Measurements from ENCODE around the gene MCTP1. TPM values are rescaled to one million over a fixed set of nuclear protein-coding genes. Genes with fewer than 3 reads are reported as not detected.
A peak's percentile ranks its signal among the peaks of the same experiment; 100 is the strongest.
"Not testable (repeated sequence)": the region's sequence is repeated elsewhere in the genome, so short reads cannot be mapped to it uniquely, and the experiment has no call there.

MCTP1 gene
- total RNA-seq, 1 experiment from 2014 or later: 2.5 TPM

DNA sequence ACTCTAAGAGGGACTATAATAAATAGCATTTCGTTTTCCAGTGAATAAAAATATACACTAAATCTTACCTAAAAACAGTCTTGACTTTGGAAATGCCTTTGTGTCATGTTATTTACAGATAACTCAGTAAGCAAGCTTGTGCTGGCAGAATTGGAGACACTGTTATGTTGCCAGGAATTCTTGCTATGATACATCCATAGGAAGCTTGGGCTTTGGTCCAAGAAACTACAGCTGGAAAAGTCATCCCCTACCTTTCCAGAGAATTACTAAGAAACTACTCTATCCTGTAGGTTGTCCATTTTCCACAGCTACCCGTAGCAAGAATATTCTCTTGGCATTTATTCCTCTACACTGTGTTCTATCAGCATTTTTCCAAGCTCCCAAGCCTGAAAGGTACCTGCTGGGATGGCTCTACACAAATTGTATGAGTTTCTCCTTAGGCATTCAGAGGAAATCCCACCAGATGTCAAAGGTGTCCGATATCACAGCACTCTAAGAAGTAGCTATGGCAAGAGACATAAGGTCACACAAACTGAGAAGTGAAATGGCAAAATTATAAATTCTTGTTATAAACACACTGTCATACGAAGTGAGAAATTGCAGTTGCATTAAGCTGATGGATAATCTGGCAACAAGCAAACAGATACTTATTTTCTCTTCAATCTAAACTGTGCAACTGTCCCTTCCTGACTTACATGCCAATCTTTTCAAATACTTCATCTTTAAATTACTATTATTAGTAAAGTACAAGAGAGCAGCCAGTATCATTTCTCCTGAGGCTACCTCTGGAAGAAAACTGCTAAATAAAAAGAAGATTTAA is 68.5 kb downstream of the MCTP1 start:
- Mint-ChIP-seq H3K36me3 (ENCODE audit: insufficient read depth in 1 of 3, low read depth in 3 of 3) (peaks cover 0 to 14% (median 7%) of the 10 kb centered on the region in 3 experiments; a peak in 5 of 7 replicates), H3K4me3 (no peak overlapping the region), H3K27ac (no peak overlapping the region), H3K9me3 (peaks cover 7 to 11% of the 10 kb centered on the region in 2 experiments), H3K4me1 (peaks cover 11 to 18% of the 10 kb centered on the region in 2 experiments), H3K27me3 (ENCODE audit: low read depth) (0 out of 2 replicates have a peak, but pooled peaks cover 1% of the 10 kb centered on the region)
- Histone ChIP-seq H3T11ph (ENCODE audit: low read length) (no peak overlapping the region), H2AK5ac (ENCODE audit: insufficient read length, low read length) (no peak overlapping the region), H4K8ac (replicated peaks; ENCODE audit: insufficient read length, low read depth, low read length) (no peak overlapping the region), H3K4me1 (ENCODE audit: insufficient read depth, low read length) (peaks cover 2% of the 10 kb centered on the region; the same call in 1 of the 2 replicates), H3K79me2 (ENCODE audit: insufficient read depth, low read length) (no peaks in the 10 kb centered on the region), H3K56ac (ENCODE audit: insufficient read length, low read depth, low read length) (no peak overlapping the region), H3K9ac (ENCODE audit: extremely low read depth, insufficient read length, low read length) (no peak overlapping the region), H2BK12ac (ENCODE audit: insufficient read length, low read depth, low read length) (no peak overlapping the region), H4K20me1 (ENCODE audit: control insufficient read depth, insufficient read depth, insufficient read length) (no peaks in the 10 kb centered on the region), H3K27me3 (ENCODE audit: insufficient read depth, low read length) (no peaks in the 10 kb centered on the region), H3K4me2 (ENCODE audit: insufficient read depth, insufficient read length, low read length) (no peak overlapping the region), H4K5ac (ENCODE audit: insufficient read length, low read depth, low read length) (no peak overlapping the region), H3K9me3 (ENCODE audit: control insufficient read depth, low read depth, low read length) (no peaks in the 10 kb centered on the region), H2BK15ac (ENCODE audit: low read depth, low read length) (no peak overlapping the region), H2AFZ (ENCODE audit: low read length) (no peak overlapping the region), H3K23me2 (ENCODE audit: insufficient read length, low read depth, low read length, poor library complexity, severe bottlenecking) (no peaks in the 10 kb centered on the region), H3K27ac (ENCODE audit: insufficient read length, low read depth, low read length) (no peak overlapping the region), H3K18ac (ENCODE audit: insufficient read length, low read depth, low read length) (no peak overlapping the region), H3K23ac (ENCODE audit: insufficient read length, low read depth, low read length) (no peak overlapping the region), H3K14ac (ENCODE audit: insufficient read depth, low read length) (no peak overlapping the region), H4K91ac (ENCODE audit: insufficient read length, low read depth, low read length) (no peak overlapping the region), H3K4ac (ENCODE audit: low read depth, low read length) (no peak overlapping the region), H2BK120ac (ENCODE audit: low read depth, low read length, poor library complexity, severe bottlenecking) (no peak overlapping the region), H2BK20ac (ENCODE audit: low read depth, low read length, poor library complexity, severe bottlenecking) (no peak overlapping the region), H3K79me1 (ENCODE audit: insufficient read depth, low read depth, low read length, poor library complexity, severe bottlenecking) (no peaks in the 10 kb centered on the region), H2BK5ac (ENCODE audit: insufficient read length, low read length) (no peak overlapping the region)
- no CpG with 5 or more reads among the region's 4 CpGs for WGBS (ENCODE audit: extremely low coverage, insufficient read length, low lambda C conversion rate)
- no peak for DNase-seq
- TF ChIP-seq, protein P1, sequence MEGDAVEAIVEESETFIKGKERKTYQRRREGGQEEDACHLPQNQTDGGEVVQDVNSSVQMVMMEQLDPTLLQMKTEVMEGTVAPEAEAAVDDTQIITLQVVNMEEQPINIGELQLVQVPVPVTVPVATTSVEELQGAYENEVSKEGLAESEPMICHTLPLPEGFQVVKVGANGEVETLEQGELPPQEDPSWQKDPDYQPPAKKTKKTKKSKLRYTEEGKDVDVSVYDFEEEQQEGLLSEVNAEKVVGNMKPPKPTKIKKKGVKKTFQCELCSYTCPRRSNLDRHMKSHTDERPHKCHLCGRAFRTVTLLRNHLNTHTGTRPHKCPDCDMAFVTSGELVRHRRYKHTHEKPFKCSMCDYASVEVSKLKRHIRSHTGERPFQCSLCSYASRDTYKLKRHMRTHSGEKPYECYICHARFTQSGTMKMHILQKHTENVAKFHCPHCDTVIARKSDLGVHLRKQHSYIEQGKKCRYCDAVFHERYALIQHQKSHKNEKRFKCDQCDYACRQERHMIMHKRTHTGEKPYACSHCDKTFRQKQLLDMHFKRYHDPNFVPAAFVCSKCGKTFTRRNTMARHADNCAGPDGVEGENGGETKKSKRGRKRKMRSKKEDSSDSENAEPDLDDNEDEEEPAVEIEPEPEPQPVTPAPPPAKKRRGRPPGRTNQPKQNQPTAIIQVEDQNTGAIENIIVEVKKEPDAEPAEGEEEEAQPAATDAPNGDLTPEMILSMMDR (conservative IDR thresholded peaks at IDR 0.05): no peak

DNA sequence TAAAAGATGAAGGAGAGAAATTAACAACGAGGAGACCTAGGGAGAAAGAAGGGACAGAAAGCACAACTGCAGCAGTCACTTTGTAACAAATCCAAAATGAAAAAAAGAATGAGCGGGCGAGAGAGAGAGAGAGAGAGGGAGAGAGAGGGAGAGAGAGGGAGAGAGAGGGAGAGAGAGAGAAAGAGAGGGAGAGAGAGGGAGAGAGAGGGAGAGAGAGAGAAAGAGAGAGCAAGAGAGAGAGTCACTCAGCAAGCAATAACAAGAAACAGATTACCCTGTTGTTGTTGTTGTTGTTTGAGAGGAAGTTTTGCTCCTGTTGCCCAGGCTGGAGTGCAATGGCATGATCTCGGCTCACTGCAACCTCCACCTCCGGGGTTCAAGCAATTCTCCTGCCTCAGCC is 77.1 kb downstream of the MCTP1 start:
- peaks cover 11 to 12% of the 10 kb centered on the region in 2 experiments for H3K9me3 Mint-ChIP-seq
- not testable (repeated sequence) for H3K27ac ChIP-seq (ENCODE audit: insufficient read length, low read depth, low read length); H2AK5ac ChIP-seq (ENCODE audit: insufficient read length, low read length); H2AFZ ChIP-seq (ENCODE audit: low read length); H3K4ac ChIP-seq (ENCODE audit: low read depth, low read length); H4K91ac ChIP-seq (ENCODE audit: insufficient read length, low read depth, low read length); H3K9me3 ChIP-seq (ENCODE audit: control insufficient read depth, low read depth, low read length); H2BK15ac ChIP-seq (ENCODE audit: low read depth, low read length); H2BK5ac ChIP-seq (ENCODE audit: insufficient read length, low read length); H3K27me3 Mint-ChIP-seq (ENCODE audit: low read depth); H3K9ac ChIP-seq (ENCODE audit: extremely low read depth, insufficient read length, low read length); H3K4me2 ChIP-seq (ENCODE audit: insufficient read depth, insufficient read length, low read length); H3K4me1 ChIP-seq (ENCODE audit: insufficient read depth, low read length); H3T11ph ChIP-seq (ENCODE audit: low read length); H4K20me1 ChIP-seq (ENCODE audit: control insufficient read depth, insufficient read depth, insufficient read length); H3K14ac ChIP-seq (ENCODE audit: insufficient read depth, low read length); H3K27me3 ChIP-seq (ENCODE audit: insufficient read depth, low read length); H3K23ac ChIP-seq (ENCODE audit: insufficient read length, low read depth, low read length); H3K23me2 ChIP-seq (ENCODE audit: insufficient read length, low read depth, low read length, poor library complexity, severe bottlenecking); H4K5ac ChIP-seq (ENCODE audit: insufficient read length, low read depth, low read length); H3K18ac ChIP-seq (ENCODE audit: insufficient read length, low read depth, low read length); H3K79me1 ChIP-seq (ENCODE audit: insufficient read depth, low read depth, low read length, poor library complexity, severe bottlenecking); H2BK120ac ChIP-seq (ENCODE audit: low read depth, low read length, poor library complexity, severe bottlenecking); H4K8ac ChIP-seq (replicated peaks; ENCODE audit: insufficient read length, low read depth, low read length); H3K4me1 Mint-ChIP-seq; H2BK12ac ChIP-seq (ENCODE audit: insufficient read length, low read depth, low read length); H3K79me2 ChIP-seq (ENCODE audit: insufficient read depth, low read length); H3K56ac ChIP-seq (ENCODE audit: insufficient read length, low read depth, low read length); H3K4me3 Mint-ChIP-seq; DNase-seq; H2BK20ac ChIP-seq (ENCODE audit: low read depth, low read length, poor library complexity, severe bottlenecking)
- WGBS (ENCODE audit: extremely low coverage, insufficient read length, low lambda C conversion rate): no CpG with 5 or more reads among the region's 5 CpGs
- peak overlapping the region in 1 of 3 experiments; percentile 8; a peak in 1 of 7 replicates for H3K27ac Mint-ChIP-seq
- H3K36me3 Mint-ChIP-seq (ENCODE audit: insufficient read depth in 1 of 3, low read depth in 3 of 3): peaks cover 2 to 16% (median 10%) of the 10 kb centered on the region in 3 experiments

All from H9 (cell line).